ENCODE measurements around the gene ZNF536. TPM values are rescaled to one million over a fixed set of nuclear protein-coding genes. Genes with fewer than 3 reads are reported as not detected.
A peak's percentile ranks its signal among the peaks of the same experiment; 100 is the strongest.
"Not testable (repeated sequence)": the region's sequence is repeated elsewhere in the genome, so short reads cannot be mapped to it uniquely, and the experiment has no call there.

ZNF536 gene
- polyA plus RNA-seq, 4 donors = 2.8 to 3.8 (median 3.1) TPM

GRCh38 chr19:30340771-30341561 lies 31.2 kb upstream of the ZNF536 start:
- DNase-seq (ENCODE audit: low read depth in 4 of 4, low spot score in 2 of 4) = peak in 2 of 4 donors; percentile 31 to 40

DNA sequence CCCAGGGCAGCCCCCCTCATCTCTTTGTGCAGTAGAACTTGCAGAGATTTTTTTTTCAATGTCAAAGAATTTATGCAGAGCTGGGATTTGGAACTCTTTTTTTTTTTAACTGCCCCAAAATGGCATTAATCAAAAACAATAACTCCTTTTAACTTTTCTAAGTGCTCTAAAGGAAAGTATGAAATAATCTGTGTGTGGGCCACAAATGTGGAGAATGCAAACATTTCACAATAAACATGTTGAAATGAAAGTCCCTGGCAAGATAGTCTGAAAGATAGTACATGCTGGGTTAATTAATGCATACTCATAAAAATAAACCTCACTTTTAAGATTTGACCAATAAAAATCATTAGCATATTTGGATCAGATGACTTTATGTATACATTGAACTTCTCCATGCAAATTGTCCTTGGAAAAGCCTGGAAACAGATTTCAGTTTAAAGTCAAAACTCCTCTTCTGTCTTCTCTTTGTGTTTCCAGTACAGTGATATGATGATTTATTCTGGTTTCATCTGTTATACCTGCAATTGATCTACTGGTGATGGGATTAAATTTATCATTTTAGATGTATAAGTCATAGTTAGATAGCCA lies 30.5 kb upstream of the ZNF536 start:
- DNase-seq (ENCODE audit: low read depth in 4 of 4, low spot score in 2 of 4) = no peak

DNA sequence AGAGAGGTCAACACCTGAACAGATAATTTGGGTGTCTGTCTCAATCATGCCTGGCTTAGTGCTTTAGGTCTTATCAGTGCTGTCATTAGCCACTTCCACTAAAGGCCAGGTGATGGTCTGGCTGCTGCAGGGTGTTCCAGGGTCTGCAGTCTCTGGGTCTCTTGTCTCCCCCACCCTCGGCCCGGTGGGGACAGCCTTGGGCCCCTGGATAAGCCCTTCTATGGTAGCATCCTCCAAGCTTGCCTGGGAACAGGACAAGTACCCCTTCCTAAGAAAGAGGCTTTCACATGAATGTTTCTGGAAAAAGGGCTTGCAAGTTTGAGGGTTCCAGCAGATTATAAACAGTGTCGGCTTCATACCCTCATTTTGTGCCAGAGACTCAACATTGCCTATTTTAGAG lies 29.3 kb upstream of the ZNF536 start:
- no peak for DNase-seq (ENCODE audit: low read depth in 4 of 4, low spot score in 2 of 4)

- DNase-seq (ENCODE audit: low read depth in 4 of 4, low spot score in 2 of 4) = no peak
Observed at GRCh38 chr19:30344446-30345425, 27.4 kb upstream of the ZNF536 start.

DNA sequence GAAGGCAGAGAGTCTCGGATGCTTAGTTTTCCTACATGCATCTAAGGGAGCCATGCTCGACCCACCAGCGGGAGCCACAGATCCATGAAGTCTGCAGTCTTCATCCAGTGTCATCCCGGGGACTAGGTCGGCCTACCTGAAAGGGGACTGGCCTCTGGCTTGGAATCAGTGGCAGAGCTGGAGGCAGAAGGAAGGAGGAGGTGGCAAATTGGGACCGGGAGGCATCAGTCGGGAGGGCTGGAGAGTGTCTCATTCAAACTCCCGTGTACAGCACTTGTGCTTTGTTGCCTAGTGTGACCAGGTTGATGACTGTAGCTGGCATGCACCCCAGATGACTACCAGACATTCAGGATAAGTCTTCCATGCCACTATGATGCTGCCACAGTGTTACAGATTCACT lies 26.5 kb upstream of the ZNF536 start:
- DNase-seq (ENCODE audit: low read depth in 4 of 4, low spot score in 2 of 4) = no peak

DNA sequence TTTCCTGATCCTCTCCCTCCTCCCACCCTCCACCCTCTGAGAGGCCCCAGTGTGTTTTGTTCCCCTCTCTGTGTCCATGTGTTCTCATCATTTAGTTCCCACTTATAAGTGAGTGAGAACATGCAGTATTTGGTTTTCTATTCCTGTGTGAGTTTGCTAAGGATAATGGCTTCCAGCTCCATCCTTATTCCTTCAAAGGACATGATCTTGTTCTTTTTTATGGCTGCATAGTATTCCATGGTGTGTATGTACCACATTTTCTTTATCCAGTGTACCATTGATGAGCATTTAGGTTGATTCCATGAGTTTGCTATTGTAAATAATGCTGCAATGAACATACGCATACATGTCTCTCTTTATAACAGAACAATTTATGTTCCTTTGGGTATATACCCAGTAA lies 25.7 kb upstream of the ZNF536 start:
- not testable (repeated sequence) for DNase-seq (ENCODE audit: low read depth in 4 of 4, low spot score in 2 of 4)

DNA sequence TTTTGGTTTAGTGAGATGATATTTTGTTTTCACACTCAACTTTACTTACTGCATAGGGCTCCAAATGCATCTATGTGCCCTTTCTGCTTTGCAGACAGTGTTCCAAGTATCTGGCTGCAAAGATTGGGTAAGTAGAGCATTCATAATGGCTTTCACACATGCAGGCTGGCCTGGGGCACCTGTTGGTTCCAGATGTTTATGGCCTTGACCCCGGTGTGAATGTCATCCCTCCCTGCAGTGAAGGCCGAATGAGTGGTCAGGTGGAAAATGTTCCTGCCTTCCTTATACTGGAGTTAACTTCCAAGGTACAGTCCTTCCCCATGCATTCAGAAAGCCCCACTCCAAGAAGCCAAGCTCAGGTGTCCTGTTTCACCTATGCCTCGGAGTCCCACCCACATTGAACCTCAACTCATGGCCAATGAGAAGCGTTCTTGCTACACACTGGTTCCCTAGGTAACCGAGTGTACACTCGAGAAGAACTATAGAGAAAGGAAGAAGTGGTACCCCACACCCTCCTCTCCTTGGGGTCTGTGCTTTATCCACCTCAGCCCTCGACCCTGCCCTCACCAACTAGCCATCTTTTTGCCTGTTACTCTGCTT lies 23.0 kb upstream of the ZNF536 start:
- DNase-seq (ENCODE audit: low read depth in 4 of 4, low spot score in 2 of 4) = no peak

DNA sequence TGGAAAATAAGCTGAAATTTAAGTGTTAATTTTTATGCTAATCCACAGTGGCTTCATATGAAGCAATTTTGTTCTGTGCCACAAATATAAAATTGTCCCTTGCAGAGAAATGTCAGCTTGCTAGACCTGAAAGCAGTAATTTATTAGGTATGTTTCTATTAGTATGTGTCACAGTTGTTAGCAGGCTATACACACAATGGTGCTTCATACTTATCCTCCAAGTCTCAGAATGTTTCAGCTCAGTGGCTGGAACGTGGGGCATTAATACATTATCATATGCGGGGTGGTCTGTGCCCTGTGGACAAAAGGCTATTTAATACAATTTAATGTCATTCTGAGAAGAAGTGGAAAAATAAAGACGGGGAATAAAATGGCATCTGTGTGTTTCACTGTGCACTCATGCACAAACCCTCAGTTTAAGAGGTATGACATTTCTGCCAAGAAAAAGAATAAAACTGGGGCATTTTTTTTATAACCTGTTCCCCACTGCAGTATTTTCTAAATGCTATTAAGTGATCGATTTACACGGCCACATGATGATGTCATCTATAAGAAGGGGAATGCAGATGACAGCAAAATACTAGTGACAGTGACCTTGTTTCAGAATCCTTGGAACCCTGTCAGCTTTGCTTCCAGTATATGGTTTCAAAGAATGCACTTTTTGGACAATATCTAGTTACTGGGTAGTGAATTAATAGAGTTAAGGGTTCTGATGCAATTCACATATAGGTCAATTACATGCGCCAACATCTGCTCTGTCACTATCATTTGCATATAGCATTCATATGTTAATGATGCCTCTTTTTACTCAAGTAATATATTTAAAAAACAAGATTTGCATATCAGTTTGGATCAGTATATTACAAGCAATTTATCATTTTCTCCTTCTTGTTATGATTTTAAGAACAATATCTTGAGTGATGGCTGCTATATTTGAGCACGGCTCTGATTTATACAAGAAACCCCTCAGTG lies 21.2 kb upstream of the ZNF536 start:
- no peak for DNase-seq (ENCODE audit: low read depth in 4 of 4, low spot score in 2 of 4)

GRCh38 chr19:30351774-30352173 lies 20.4 kb upstream of the ZNF536 start:
- DNase-seq (ENCODE audit: low read depth in 4 of 4, low spot score in 2 of 4) = no peak

DNA sequence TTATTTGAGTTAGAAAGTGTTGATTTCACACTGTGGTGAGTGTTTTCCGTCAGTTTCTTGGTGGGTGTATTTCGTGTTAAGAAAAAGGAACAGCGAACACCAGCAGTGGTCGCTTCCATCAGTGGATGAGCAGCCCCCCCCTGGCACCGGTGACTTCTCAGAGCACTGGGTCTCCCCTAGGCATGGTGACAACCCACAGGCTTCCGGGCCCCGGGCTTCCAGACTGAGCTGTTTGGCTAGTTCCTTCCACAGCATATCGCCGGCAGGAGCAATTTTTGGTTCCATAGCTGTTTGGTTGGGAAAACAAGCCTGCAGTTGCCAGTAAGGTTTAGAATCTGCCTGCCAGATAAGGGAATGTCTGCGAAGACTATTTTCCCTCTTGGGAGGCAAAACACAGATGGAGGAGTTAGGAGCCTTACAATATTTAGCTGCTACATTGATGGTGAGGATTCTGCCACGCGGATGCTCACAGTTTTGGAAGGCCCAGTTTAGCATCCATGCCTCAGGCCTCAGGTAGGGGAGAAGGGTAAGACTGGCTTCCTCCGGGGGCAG lies 18.7 kb upstream of the ZNF536 start:
- no peak for DNase-seq (ENCODE audit: low read depth in 4 of 4, low spot score in 2 of 4)

DNA sequence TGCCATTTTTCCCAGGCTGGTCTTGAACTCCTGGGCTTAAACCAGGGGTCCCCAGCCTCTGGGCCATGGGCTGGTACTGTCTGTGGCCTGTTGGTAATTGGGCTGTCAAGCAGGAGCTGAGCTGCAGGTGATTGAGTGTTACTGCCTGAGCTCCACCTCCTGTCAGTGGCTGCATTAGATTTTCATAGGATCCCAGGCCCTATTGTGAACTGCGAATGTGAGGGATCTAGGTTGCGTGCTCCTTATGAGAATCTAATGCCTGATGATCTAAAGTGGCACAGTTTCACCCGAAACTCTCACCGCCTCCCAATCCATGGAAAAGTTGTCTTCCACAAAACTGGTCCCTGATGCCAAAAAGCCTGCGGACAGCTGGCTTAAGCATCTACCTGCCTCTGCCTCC lies 16.6 kb upstream of the ZNF536 start:
- no peak for DNase-seq (ENCODE audit: low read depth in 4 of 4, low spot score in 2 of 4)

DNA sequence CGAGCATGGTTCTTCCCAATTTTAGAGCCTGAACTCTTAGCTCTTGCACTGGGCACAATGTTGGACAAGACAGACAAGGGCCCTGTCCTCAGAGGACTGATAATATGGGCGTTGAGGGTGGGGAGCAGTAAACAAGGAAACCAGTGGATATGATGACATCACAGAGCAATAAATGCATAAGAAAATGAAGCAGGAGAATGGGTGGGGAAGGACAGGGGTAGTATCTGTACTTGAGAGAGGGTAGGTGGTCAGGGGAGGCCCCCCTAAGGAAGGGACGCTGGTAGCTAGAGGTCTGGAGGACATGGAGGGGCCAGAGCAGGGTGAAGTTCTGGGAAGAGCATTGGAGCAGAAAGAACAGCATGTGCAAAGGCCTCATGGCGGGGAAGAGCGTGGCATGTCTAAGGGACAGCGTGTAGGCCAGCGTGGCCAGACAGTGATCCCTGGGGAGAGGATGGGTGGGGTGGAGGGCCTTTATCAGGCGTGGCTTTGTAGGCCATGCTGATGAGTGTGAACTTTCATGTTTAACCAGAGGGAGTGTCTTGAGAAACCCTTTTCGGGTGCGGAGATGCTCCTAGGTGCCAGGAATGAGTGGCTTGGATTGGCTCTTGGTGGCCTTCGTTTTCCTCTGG lies 15.1 kb upstream of the ZNF536 start:
- DNase-seq (ENCODE audit: low read depth in 4 of 4, low spot score in 2 of 4) = no peak

GRCh38 chr19:30357580-30357954 lies 14.6 kb upstream of the ZNF536 start:
- DNase-seq (ENCODE audit: low read depth in 4 of 4, low spot score in 2 of 4) = no peak

- DNase-seq (ENCODE audit: low read depth in 4 of 4, low spot score in 2 of 4) = no peak
Observed at GRCh38 chr19:30358319-30358718, 13.9 kb upstream of the ZNF536 start.

- DNase-seq (ENCODE audit: low read depth in 4 of 4, low spot score in 2 of 4) = no peak
Observed at GRCh38 chr19:30358821-30359580, 13.2 kb upstream of the ZNF536 start.

DNA sequence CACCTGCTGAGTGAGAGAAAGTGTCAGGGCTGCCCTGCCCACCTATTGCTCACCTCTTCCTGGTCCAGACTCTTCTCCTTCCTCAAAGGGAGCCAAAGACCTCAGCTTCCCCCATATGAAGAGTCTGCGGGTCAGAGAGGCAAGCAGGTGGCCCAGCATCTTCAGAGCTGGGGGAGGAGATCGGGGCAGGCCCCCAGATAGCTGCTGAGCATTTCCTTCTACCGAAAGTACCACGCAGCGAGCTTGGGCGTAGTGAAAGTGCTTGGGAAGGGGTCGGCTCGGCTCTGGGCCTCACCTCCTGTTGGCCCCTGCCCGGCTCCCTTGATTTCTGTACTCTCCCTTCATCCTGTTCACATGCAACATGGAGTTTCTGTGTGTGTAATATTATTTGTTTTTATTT lies 12.2 kb upstream of the ZNF536 start:
- DNase-seq (ENCODE audit: low read depth in 4 of 4, low spot score in 2 of 4) = no peak

- no peak for DNase-seq (ENCODE audit: low read depth in 4 of 4, low spot score in 2 of 4)
Observed at GRCh38 chr19:30360376-30361106, 11.6 kb upstream of the ZNF536 start.

- no peak for DNase-seq (ENCODE audit: low read depth in 4 of 4, low spot score in 2 of 4)
Observed at GRCh38 chr19:30361107-30361447, 11.1 kb upstream of the ZNF536 start.

Data from left renal cortex interstitium (tissue), 4 donors.